ENCODE data around the gene ADAMTS17. TPM values are rescaled to one million over a fixed set of nuclear protein-coding genes. Genes with fewer than 3 reads are reported as not detected.

Gene ADAMTS17
- total and polyA plus RNA-seq, 9 of the 15 experiments (the other 6 are each of a cell fraction or from before 2014, with no cell fraction given) = 0.01 to 0.14 (median 0.07) TPM; not detected in 6

DNA sequence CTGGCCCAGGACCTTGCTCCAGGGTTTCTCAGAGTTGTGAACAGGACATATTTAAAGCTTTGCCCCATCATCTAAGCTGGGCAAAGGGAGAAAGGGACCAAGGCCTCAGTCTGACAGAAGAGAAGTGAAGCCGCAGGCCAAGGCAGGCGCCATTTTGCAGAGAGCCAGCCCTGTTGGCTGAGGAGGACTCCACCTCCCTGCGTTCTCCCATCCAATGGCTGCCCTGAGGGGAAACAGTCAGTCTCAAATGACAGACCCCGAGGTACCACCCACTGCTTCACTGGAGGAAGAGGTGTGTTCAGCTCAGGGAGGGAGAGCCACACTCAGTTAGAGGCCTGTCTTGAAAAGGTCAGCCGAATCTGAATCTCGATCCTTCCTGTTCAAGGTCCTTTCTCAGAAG, 86.1 kb downstream of the ADAMTS17 start:
- H3K27ac ChIP-seq (ENCODE audit: extremely low read depth, low read depth, low read length) = no peak overlapping the region
- no TSS peak for BruUV-seq (replicated peaks)
- peak overlapping the region; percentile 76 for H2AFZ ChIP-seq (ENCODE audit: low read depth, low read length)
- ATAC-seq = peak; percentile 94
- H3K9me1 ChIP-seq (ENCODE audit: control insufficient read depth, insufficient read depth, low read length) = no peaks in the 10 kb centered on the region
- H3K4me3 ChIP-seq = no peak overlapping the region
- TF ChIP-seq, protein P1, sequence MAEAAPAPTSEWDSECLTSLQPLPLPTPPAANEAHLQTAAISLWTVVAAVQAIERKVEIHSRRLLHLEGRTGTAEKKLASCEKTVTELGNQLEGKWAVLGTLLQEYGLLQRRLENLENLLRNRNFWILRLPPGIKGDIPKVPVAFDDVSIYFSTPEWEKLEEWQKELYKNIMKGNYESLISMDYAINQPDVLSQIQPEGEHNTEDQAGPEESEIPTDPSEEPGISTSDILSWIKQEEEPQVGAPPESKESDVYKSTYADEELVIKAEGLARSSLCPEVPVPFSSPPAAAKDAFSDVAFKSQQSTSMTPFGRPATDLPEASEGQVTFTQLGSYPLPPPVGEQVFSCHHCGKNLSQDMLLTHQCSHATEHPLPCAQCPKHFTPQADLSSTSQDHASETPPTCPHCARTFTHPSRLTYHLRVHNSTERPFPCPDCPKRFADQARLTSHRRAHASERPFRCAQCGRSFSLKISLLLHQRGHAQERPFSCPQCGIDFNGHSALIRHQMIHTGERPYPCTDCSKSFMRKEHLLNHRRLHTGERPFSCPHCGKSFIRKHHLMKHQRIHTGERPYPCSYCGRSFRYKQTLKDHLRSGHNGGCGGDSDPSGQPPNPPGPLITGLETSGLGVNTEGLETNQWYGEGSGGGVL (CRISPR knock-in tag; IDR thresholded peaks at IDR 0.05) = no peak
- TF ChIP-seq, protein P2, sequence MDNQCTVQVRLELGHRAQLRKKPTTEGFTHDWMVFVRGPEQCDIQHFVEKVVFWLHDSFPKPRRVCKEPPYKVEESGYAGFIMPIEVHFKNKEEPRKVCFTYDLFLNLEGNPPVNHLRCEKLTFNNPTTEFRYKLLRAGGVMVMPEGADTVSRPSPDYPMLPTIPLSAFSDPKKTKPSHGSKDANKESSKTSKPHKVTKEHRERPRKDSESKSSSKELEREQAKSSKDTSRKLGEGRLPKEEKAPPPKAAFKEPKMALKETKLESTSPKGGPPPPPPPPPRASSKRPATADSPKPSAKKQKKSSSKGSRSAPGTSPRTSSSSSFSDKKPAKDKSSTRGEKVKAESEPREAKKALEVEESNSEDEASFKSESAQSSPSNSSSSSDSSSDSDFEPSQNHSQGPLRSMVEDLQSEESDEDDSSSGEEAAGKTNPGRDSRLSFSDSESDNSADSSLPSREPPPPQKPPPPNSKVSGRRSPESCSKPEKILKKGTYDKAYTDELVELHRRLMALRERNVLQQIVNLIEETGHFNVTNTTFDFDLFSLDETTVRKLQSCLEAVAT (IDR thresholded peaks at IDR 0.05) = no peak
- TF ChIP-seq NFYB (IDR thresholded peaks at IDR 0.05; ENCODE audit: extremely low read depth, insufficient read length) = peak; percentile 31
- peak in 2 of 3 experiments; percentile 36 to 68 for TF ChIP-seq YY1 (IDR thresholded peaks at IDR 0.05; ENCODE audit: borderline replicate concordance in 1 of 3, control insufficient read depth in 1 of 3, extremely low read depth in 1 of 3, insufficient read depth in 3 of 3, insufficient read length in 1 of 3, insufficient replicate concordance in 2 of 3, low read depth in 1 of 3, low read length in 2 of 3)
- TF ChIP-seq, protein P3, sequence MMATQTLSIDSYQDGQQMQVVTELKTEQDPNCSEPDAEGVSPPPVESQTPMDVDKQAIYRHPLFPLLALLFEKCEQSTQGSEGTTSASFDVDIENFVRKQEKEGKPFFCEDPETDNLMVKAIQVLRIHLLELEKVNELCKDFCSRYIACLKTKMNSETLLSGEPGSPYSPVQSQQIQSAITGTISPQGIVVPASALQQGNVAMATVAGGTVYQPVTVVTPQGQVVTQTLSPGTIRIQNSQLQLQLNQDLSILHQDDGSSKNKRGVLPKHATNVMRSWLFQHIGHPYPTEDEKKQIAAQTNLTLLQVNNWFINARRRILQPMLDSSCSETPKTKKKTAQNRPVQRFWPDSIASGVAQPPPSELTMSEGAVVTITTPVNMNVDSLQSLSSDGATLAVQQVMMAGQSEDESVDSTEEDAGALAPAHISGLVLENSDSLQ (IDR thresholded peaks at IDR 0.05) = peak; percentile 24; the same call in 1 of the 2 replicates
- CTCF ChIA-PET (ENCODE audit: low intra/inter-chr PET ratio) = no interaction called here
- intact Hi-C loops (cut with micrococcal nuclease) (no loop called here), in situ Hi-C loops (cut with MboI) (no loop called here)
- H3K27me3 ChIP-seq (ENCODE audit: control insufficient read depth in 2 of 2, insufficient read depth in 2 of 2, low read length in 2 of 2) = peaks cover 0 to 4% of the 10 kb centered on the region in 2 experiments; a peak in 1 of 5 replicates
- peak in 3 of 4 experiments; percentile 17 to 32 (median 17) for DNase-seq (ENCODE audit: extremely low read depth in 1 of 4, low spot score in 3 of 4)
- no peaks in the 10 kb centered on the region for H3K9me3 ChIP-seq (replicated peaks; ENCODE audit: control insufficient read depth, insufficient read depth, low read depth, low read length)
- peaks cover 0 to 3% of the 10 kb centered on the region in 2 experiments; a peak in 1 of 5 replicates for H3K4me1 ChIP-seq (replicated peaks in 1 of 2; ENCODE audit: control insufficient read depth in 2 of 2, insufficient read depth in 2 of 2, low read length in 2 of 2)
- peak; percentile 6 for FAIRE-seq
- 8% methylated on average over 6 of the region's 6 CpGs for WGBS (ENCODE audit: insufficient coverage, low coverage, missing lambda C conversion rate)
- H4K20me1 ChIP-seq (replicated peaks; ENCODE audit: control insufficient read depth, insufficient read depth, low read length) = no peaks in the 10 kb centered on the region
- no peak overlapping the region for H3K9ac ChIP-seq (ENCODE audit: insufficient read depth in 1 of 2, low read depth in 2 of 2, low read length in 2 of 2)
- no peaks in the 10 kb centered on the region for H3K36me3 ChIP-seq (ENCODE audit: control insufficient read depth, insufficient read depth, low read length)
- H3K79me2 ChIP-seq (ENCODE audit: control insufficient read depth, insufficient read depth, low read length) = no peaks in the 10 kb centered on the region
- POLR2A ChIA-PET = no interaction called here
- H3K4me2 ChIP-seq (ENCODE audit: insufficient read depth, low read length) = no peak overlapping the region
